Stimulated activated naive CD8-positive, alpha-beta T cell treated with anti-CD3 and anti-CD28 coated beads, Interleukin-15, Interleukin-2, amounts not matched to agents 100 ng/mL and 50 ng/mL, for 24 hours (primary cell): ENCODE results near the gene CDK6.

ENCODE experiments used
- H3K27ac Mint-ChIP-seq: one replicate; pipeline ENCODE4 v1.8.0; 2021; ENCODE audit warnings: mild to moderate bottlenecking, mixed read lengths
- H3K27me3 Mint-ChIP-seq: one replicate; pipeline ENCODE4 v1.8.0; 2021; ENCODE audit warnings: mixed read lengths
- H3K36me3 Mint-ChIP-seq: one replicate; pipeline ENCODE4 v1.8.0; 2021; ENCODE audit warnings: low read depth, mixed read lengths
- H3K4me1 Mint-ChIP-seq: one replicate; pipeline ENCODE4 v1.8.0; 2021; ENCODE audit warnings: low read depth, mixed read lengths
- H3K4me3 Mint-ChIP-seq: one replicate; pipeline ENCODE4 v1.8.0; 2021; ENCODE audit warnings: mild to moderate bottlenecking, mixed read lengths
- H3K9me3 Mint-ChIP-seq: one replicate; pipeline ENCODE4 v1.8.0; 2021; ENCODE audit warnings: mixed read lengths

Gene CDK6

DNA sequence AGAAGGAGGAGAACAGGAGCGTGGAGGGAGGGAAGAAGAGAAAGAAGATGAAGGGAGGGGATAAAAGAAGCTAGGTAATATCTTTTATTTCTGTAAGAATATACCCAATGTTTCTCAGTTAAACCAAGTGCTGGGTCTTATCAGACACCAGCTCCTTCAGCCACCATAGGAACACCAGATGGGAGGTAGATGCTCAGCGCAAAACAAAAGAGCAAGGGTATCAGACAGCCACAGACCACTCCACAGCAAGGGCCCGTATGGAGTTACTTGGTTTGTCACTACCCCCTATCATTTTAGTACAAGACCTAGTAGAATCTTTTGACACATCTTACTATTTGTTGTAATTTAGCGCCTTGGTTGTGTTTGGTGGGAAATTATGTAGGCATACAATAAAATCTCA lies 180.3 kb downstream of the CDK6 start:
- H3K27ac Mint-ChIP-seq, result peak overlapping the region; percentile 7
- H3K36me3 Mint-ChIP-seq, result peaks cover 36% of the 10 kb centered on the region
- no peaks in the 10 kb centered on the region for H3K27me3 Mint-ChIP-seq
- no peaks in the 10 kb centered on the region for H3K9me3 Mint-ChIP-seq
- H3K4me3 Mint-ChIP-seq, result no peak overlapping the region
- peaks cover 80% of the 10 kb centered on the region for H3K4me1 Mint-ChIP-seq

DNA sequence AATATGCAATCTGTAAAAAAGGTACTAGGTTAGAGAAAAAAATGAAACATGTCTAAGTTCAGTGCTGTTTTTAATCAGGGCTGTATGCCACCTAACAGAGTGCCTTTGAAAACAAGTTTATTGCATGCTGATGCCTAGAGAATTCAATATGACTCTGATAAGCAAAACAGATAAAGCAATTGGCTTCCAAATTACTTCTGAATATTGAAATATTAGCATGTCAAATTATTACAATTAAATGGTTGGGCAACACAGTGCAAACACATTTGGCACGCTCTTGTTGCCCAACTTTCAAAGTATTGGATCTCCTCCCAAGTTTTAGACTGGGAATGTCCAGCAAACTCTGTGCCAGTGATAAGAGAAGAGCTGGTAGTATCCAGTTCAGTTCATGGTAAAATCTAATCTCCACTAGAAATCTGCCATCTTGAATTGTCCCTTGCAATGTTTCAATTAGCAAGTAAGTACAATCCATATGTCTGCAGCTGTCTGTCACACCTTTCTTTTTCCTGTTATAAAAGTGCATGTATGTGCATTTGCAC lies 181.0 kb downstream of the CDK6 start:
- no peak overlapping the region for H3K27ac Mint-ChIP-seq
- H3K36me3 Mint-ChIP-seq, result peaks cover 43% of the 10 kb centered on the region
- H3K4me1 Mint-ChIP-seq, result peaks cover 84% of the 10 kb centered on the region
- no peaks in the 10 kb centered on the region for H3K27me3 Mint-ChIP-seq
- no peak overlapping the region for H3K4me3 Mint-ChIP-seq
- H3K9me3 Mint-ChIP-seq, result no peaks in the 10 kb centered on the region

DNA sequence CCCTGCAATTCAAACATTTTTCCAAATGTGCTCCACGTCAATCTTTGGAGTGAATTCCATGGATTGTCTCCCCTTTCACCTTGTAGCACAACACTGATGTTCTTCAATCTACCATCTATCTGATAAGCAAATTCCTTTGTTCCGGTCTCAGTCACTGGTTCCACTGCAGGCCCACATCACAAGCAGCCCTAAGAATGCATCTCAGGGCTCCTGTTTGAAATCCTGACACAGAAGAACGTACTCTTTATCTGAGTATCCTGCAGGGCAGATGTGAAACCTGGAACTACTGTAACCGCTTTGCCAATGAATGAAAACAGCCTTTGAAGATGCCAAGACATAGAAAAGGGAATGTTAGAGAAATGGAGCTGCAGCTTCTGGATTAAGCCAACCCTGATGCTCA lies 183.2 kb downstream of the CDK6 start:
- peaks cover 85% of the 10 kb centered on the region for H3K4me1 Mint-ChIP-seq
- H3K27ac Mint-ChIP-seq, result peak overlapping the region; percentile 94
- H3K27me3 Mint-ChIP-seq, result no peaks in the 10 kb centered on the region

DNA sequence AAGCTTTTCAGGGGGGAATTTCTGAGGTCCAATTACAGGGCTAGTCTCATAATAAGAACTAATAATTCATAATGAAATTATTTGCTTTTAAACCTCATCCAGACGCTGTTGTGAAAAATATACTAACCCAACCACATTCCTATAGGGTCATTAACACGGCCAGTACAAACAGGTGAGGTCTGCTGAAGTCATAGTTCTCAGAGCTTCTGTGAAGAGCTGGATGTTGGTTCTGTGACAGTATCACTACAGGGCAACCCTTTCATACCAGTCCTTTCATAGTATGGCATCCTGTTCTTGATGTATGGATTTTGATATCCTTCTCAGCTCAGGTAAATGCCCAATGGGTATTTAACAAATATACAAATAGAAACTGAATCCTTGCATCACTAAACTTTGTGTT lies 183.8 kb downstream of the CDK6 start:
- Mint-ChIP-seq H3K4me1 (peaks cover 85% of the 10 kb centered on the region), H3K9me3 (no peaks in the 10 kb centered on the region), H3K4me3 (peak overlapping the region; percentile 44), H3K36me3 (peaks cover 57% of the 10 kb centered on the region), H3K27ac (peak overlapping the region; percentile 94), H3K27me3 (no peaks in the 10 kb centered on the region)

More for the DNA sequence above, 183.2 kb downstream of the CDK6 start:
- H3K36me3 Mint-ChIP-seq, result peaks cover 51% of the 10 kb centered on the region
- peak overlapping the region; percentile 44 for H3K4me3 Mint-ChIP-seq
- no peaks in the 10 kb centered on the region for H3K9me3 Mint-ChIP-seq

DNA sequence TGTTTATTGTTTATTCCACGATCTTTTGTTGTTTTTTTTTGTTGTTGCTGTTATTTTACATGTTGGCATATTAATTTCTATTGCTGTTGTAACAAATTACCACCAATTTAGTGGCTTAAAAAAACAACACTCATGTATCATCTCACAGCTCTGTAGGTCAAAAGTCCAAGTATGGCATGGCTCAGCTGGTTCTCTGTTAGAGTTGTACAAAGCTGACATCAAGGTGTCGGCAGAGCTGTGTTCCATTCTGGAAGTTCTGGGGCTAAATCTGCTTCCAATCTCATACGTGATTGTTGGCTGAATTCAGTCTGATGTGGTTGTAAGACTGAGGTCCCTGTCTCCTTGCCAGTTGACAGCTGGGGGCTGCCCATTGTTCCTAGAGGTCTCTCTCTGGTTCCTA lies 186.0 kb downstream of the CDK6 start:
- Mint-ChIP-seq H3K27ac (peak overlapping the region; percentile 46), H3K4me3 (no peak overlapping the region), H3K36me3 (peaks cover 62% of the 10 kb centered on the region), H3K27me3 (no peaks in the 10 kb centered on the region), H3K9me3 (no peaks in the 10 kb centered on the region), H3K4me1 (peaks cover 91% of the 10 kb centered on the region)

DNA sequence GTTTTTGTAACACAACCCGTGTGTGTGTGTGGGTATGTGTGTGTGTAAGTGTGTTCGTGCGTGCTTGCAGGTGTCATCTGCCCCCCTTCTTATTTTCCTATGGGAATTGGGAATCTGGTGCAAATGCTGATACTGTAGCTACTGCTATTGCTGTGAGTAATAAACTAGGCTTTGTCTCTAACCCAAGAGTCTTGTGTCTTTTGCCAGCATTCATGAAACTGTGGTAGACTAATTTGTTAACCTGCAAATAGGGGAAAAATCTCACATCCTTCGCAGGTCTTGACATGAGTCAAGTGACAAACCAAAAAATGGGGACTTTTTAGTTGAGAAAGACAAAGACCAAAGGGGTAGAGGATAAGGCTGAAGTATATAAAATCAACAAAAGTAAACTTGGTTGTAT lies 188.3 kb downstream of the CDK6 start:
- Mint-ChIP-seq H3K4me3 (peak overlapping the region; percentile 60), H3K27ac (peak overlapping the region; percentile 99), H3K9me3 (no peaks in the 10 kb centered on the region), H3K36me3 (peaks cover 68% of the 10 kb centered on the region), H3K4me1 (peaks cover 97% of the 10 kb centered on the region), H3K27me3 (no peaks in the 10 kb centered on the region)

DNA sequence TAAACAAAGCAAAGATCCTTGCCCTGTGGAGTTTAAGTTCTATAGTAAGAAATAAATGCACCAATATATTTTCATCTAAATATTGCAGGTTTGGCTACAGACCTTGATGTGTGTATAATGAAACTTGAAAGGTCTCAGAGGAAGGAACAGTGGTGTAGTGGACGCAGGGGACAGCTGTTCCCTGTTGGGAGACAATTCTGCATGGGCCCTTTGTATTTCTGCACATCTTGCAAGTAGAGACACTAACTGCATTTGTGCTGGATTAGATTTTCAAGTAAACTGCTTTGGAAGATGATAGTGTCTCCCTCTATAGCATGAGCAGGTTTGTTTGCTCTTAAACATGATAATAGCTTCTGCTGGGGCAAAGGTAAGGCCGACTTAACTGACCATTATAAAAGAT lies 188.7 kb downstream of the CDK6 start:
- Mint-ChIP-seq H3K27me3 (no peaks in the 10 kb centered on the region), H3K9me3 (no peaks in the 10 kb centered on the region), H3K27ac (peak overlapping the region; percentile 99), H3K4me1 (peaks cover 97% of the 10 kb centered on the region), H3K36me3 (peaks cover 68% of the 10 kb centered on the region), H3K4me3 (peak overlapping the region; percentile 60)

DNA sequence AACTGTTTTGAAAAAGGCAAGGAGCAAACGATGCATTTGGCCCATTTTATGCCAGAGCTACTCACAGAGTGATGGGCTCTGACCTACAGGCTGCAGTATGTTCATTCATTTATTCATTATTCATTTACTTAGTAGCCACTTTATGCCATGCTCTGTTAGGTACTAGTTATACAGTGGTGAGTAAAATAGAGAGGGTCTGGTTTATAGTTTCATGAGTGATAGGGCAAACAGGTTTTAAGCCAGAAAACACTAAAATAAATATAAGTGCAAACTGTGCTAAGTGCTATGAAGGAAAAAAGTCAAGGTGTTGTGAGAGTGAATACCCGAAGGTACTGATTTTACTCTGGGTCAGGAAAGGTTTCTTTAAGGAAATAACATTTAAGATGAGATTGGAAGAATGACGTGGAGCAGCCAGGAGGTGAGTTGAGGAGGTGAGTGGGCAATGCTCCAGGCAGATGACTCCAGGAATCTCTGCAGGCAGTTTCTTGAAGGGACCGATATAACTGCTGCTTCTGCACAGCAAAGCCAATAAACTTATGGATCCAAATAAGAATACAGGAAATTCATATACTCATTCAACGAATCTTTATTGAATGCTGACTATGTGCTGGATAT lies 189.3 kb downstream of the CDK6 start:
- Mint-ChIP-seq H3K27ac (peak overlapping the region; percentile 99), H3K27me3 (no peaks in the 10 kb centered on the region), H3K4me3 (peak overlapping the region; percentile 19), H3K4me1 (peaks cover 97% of the 10 kb centered on the region), H3K9me3 (no peaks in the 10 kb centered on the region), H3K36me3 (peaks cover 68% of the 10 kb centered on the region)

DNA sequence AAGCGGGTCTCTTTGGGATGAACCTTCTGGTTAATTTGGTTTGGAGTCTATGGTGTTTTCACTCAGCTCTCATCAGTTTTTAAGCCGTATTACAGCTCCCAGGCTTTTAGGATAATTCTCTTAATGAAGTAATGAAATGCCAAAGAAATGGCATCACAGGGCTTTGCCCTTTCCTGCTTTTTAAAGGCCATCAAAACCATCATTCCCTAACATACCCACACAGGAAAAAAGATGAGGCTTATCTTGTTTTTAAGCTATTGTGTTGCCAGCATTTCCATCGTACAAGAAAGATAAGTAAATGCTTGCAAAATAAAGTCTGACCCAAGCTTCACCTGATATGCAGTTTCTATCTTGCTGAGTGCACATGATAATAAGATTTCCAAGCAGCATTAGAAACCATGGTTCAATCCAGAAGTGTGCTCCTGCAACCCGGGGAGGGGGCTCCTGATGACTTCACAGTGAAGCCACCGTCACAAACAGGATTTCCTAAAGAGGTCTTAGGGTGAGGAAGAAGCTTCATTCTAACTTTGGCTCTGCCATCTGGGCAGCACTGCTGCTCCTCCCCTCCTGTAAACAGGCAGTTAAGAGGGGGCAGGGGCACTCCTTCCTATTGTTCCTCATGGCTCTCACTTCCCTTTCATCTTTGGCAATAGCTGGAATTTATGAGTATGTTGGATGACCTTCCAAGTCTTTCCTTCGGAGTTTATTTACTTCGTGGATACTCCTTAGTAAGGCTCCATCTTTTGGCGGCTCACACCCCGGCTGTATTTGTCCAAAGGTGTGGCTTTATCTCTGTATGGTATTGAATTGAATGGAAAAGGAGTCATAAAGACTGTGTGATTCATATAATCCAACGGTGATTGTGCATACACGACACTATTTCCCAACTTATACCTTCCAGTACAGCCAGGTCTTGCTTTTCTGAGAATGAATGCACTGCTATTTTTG lies 191.0 kb downstream of the CDK6 start:
- Mint-ChIP-seq H3K9me3 (no peaks in the 10 kb centered on the region), H3K4me1 (peaks cover 100% of the 10 kb centered on the region), H3K36me3 (peaks cover 58% of the 10 kb centered on the region), H3K4me3 (peak overlapping the region; percentile 55), H3K27me3 (no peaks in the 10 kb centered on the region), H3K27ac (peak overlapping the region; percentile 99)

DNA sequence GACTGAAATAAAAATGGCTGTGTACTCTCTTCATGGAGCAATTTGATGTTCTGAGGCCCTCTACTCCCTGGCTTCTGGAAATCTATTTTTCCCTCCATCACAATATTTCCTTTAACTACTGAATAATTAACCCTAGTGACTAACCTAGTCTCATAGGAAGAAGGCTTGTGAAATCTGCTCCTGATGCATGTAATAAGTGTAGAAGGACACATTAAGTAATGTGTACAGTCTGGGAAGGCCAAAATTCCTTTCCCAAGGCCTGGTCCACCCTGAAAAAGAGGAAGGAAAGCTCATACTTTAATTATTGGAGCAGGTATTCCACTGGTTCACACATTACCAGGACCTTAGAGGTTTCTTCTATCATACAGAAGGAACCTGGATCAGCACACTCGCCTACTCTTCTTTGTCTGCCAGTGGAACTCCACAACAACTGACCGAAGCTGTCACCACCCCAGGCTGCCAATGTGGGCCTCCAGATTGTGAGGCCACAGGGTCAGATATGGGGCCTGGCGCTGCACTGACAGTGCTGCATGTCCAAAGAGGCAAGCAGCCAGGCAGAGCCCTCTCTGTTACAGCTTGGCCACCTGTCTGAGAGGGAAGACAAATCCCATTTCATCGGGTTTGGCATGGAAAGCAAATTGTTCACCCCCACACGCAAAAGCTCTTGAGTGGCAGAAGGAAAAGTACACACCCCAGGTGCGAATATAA lies 191.8 kb downstream of the CDK6 start:
- Mint-ChIP-seq H3K9me3 (no peaks in the 10 kb centered on the region), H3K4me3 (peak overlapping the region; percentile 43), H3K4me1 (peaks cover 100% of the 10 kb centered on the region), H3K27me3 (no peaks in the 10 kb centered on the region), H3K36me3 (peaks cover 57% of the 10 kb centered on the region), H3K27ac (peak overlapping the region; percentile 99)

DNA sequence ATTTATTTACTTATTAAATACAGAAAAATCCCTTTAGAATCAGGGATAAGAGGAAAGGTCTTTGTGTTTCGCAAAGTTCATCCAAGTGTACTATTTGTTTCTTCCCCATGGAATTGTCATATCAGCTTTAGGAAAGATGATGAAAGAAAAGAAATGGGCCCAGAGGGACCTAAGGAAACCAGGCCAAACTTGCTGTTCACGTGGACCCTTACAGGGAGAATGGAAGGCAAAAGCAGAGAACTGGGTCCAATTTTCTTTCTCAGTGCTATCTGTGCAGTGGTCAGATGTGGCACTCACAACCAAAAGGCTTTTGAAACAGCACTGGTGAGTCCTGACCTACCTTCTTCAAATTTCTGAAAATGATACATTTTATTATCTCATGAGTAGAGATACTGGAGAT lies 192.6 kb downstream of the CDK6 start:
- peaks cover 65% of the 10 kb centered on the region for H3K36me3 Mint-ChIP-seq
- H3K4me3 Mint-ChIP-seq, result no peak overlapping the region
- H3K4me1 Mint-ChIP-seq, result peaks cover 100% of the 10 kb centered on the region
- H3K27ac Mint-ChIP-seq, result peak overlapping the region; percentile 99
- H3K27me3 Mint-ChIP-seq, result no peaks in the 10 kb centered on the region
- H3K9me3 Mint-ChIP-seq, result no peaks in the 10 kb centered on the region

DNA sequence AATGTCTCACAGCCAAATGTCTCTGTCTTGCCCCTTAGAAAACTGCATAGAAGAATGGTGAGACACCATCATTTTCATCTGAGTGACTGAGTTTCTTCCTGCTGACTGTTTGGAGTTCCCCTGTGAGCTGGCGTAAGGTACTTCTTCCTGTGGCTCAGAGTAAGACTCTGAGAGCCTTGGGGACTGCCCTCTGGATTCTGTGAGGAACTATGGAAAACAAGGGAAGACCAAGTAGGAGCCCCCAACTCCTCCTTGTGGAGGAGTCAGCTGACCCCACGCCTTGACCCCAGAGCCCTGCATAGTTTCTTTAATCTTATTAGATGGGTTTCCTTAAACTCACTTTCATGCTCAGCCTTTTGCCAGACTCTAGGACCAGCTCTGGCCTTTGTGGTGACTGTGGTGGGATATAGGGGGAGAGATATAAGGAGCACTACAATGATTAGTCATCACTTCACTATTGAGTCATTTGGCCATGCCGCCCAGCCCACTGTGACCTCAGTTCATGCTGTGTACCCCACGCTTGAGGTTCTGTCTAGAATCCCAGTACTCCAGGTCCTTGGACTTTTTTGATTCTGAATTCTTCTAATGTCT lies 194.4 kb downstream of the CDK6 start:
- Mint-ChIP-seq H3K4me3 (peak overlapping the region; percentile 64), H3K4me1 (peaks cover 98% of the 10 kb centered on the region), H3K27me3 (no peaks in the 10 kb centered on the region), H3K36me3 (peaks cover 65% of the 10 kb centered on the region), H3K27ac (peak overlapping the region; percentile 99), H3K9me3 (no peaks in the 10 kb centered on the region)

DNA sequence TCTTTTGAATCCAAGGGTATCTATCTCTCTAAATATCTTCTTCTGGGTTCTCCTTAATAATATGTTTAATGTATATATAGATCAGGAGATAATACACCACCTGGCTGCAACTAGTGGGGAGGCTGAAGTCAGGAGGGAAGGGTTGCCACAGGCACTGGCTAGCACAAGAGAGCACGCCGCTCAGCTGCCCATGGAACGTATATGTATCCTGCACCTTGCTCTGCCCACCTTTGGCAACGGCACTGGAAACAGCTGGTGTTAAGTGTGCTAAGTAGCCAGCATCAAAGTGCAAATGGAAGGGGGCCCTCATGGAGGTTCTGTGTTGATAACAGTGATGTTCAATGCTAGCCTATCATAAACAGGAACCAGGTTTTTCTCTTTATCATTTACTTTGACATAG lies 196.4 kb downstream of the CDK6 start:
- Mint-ChIP-seq H3K27me3 (no peaks in the 10 kb centered on the region), H3K4me3 (peak overlapping the region; percentile 45), H3K4me1 (peaks cover 98% of the 10 kb centered on the region), H3K27ac (peak overlapping the region; percentile 98), H3K9me3 (no peaks in the 10 kb centered on the region), H3K36me3 (peaks cover 55% of the 10 kb centered on the region)

DNA sequence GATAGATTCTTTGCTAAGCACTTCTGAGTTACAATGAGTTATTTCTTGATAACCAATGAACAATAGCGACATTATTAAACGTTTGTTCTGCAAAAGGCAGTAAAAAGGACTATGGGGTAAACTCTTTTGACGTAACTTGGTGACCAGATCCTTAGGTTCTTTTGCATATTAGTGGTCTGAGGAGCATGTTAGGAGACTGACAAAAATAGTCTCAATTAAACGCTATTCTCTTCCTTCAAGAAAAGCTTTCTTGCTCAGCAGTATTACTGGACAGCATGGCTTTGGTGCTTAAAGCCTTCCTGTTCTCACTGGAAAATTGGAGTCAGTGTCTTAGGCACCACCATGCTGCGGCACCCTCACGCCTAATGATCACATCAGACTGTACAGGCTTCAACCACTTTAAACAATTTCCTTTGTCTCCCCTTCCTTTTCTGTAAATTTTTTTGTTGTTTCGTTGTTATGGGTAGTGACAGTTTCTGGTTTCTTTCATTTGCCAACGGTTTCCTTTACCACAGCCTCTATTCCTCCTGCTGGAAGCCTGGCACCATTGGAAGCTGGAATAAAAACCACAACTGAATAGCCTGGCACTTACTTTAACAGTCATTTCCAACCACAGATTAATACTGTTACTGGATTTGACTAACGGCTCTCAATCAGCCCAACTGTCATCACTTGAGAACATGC lies 197.0 kb downstream of the CDK6 start:
- Mint-ChIP-seq H3K4me3 (peak overlapping the region; percentile 58), H3K9me3 (no peaks in the 10 kb centered on the region), H3K27me3 (no peaks in the 10 kb centered on the region), H3K4me1 (peaks cover 98% of the 10 kb centered on the region), H3K36me3 (peaks cover 49% of the 10 kb centered on the region), H3K27ac (peak overlapping the region; percentile 98)
